KG1 (cell line): Measurements from ENCODE around the gene SLC31A1.
"Not testable (repeated sequence)": the region's sequence is repeated elsewhere in the genome, so short reads cannot be mapped to it uniquely, and the experiment has no call there.

ENCODE experiments used
- DNase-seq: peaks from one replicate; lab custom pipeline; 2025; lab: John Stamatoyannopoulos, UW

Gene SLC31A1

GRCh38 chr9:113220467-113221002 lies 809 bp upstream of the SLC31A1 start:
- no peak for DNase-seq

- no peak for DNase-seq
Observed at GRCh38 chr9:113221800-113222481, 597 bp downstream of the SLC31A1 start.

GRCh38 chr9:113222482-113222841 lies 1.1 kb downstream of the SLC31A1 start:
- DNase-seq: no peak

- DNase-seq: no peak
Observed at GRCh38 chr9:113223963-113224362, 2.6 kb downstream of the SLC31A1 start.

- DNase-seq: no peak
Observed at GRCh38 chr9:113227436-113227835, 6.1 kb downstream of the SLC31A1 start.

GRCh38 chr9:113228130-113228665 lies 6.9 kb downstream of the SLC31A1 start:
- DNase-seq: no peak

GRCh38 chr9:113231701-113232100 lies 10.4 kb downstream of the SLC31A1 start:
- DNase-seq: no peak

- DNase-seq: not testable (repeated sequence)
Observed at GRCh38 chr9:113235701-113236255, 14.4 kb downstream of the SLC31A1 start.

- no peak for DNase-seq
Observed at GRCh38 chr9:113237026-113237425, 15.7 kb downstream of the SLC31A1 start.

GRCh38 chr9:113238202-113238858 lies 17.0 kb downstream of the SLC31A1 start:
- DNase-seq: no peak

- DNase-seq: no peak
Observed at GRCh38 chr9:113238859-113239232, 17.5 kb downstream of the SLC31A1 start.

- DNase-seq: no peak
Observed at GRCh38 chr9:113241161-113241560, 19.8 kb downstream of the SLC31A1 start.

- no peak for DNase-seq
Observed at GRCh38 chr9:113244556-113244955, 23.2 kb downstream of the SLC31A1 start.

- DNase-seq: no peak
Observed at GRCh38 chr9:113245894-113246293, 24.6 kb downstream of the SLC31A1 start.

- no peak for DNase-seq
Observed at GRCh38 chr9:113246928-113247327, 25.6 kb downstream of the SLC31A1 start.

GRCh38 chr9:113247640-113248039 lies 26.3 kb downstream of the SLC31A1 start:
- no peak for DNase-seq

- not testable (repeated sequence) for DNase-seq
Observed at GRCh38 chr9:113249661-113250060, 28.3 kb downstream of the SLC31A1 start.

GRCh38 chr9:113250807-113251206 lies 29.5 kb downstream of the SLC31A1 start:
- DNase-seq: no peak

GRCh38 chr9:113254991-113255390 lies 33.6 kb downstream of the SLC31A1 start:
- no peak for DNase-seq

GRCh38 chr9:113255438-113255837 lies 34.1 kb downstream of the SLC31A1 start:
- no peak for DNase-seq

GRCh38 chr9:113257863-113258262 lies 36.5 kb downstream of the SLC31A1 start:
- DNase-seq: no peak

- DNase-seq: no peak
Observed at GRCh38 chr9:113258282-113258681, 36.9 kb downstream of the SLC31A1 start.
